ENCODE results near the gene SLC35F3.

Gene SLC35F3

DNA sequence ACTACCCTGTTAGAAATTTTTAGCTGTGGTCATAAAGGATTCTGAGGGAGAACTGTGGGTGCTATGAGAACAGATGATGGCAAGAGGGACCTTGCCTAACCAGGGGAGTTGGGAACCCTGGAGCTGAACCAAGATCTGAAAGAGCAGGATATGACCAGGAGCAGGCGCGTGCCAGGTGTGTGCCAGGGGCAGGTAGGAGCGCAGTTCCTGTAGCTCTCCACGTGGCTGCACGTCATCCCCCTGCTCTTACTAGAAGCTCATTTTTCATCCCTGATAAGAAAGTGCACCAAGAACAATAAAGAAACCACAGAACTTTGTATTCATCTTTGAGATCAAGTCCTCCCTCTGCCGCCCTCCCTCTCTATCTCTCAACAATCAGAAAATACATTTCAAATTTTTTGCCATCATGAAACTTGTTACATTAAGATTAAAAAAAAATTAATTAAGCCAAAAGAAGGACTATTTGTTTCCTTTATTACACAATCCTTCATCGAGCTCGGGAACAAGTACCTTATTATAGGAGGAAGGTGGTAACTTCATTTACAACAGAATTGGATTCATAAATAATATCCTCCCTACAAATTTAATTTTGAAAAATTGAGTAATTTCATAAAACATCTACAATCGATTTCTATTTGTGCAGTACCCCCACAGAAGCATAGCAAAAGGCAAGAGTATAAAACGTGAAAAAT is 78.5 kb downstream of the SLC35F3 start:
- TF ChIP-seq CTCF (IDR thresholded peaks at IDR 0.05; ENCODE audit: insufficient read depth, missing control alignments) = no peak
- DNase-seq (ENCODE audit: insufficient read length, low spot score) (no peak), FAIRE-seq (no peak)

- DNase-seq (ENCODE audit: insufficient read length, low spot score) = no peak
- TF ChIP-seq CTCF (IDR thresholded peaks at IDR 0.05; ENCODE audit: insufficient read depth, missing control alignments) = no peak
- peak; percentile 91 for FAIRE-seq
These were observed 79.3 kb downstream of the SLC35F3 start for GRCh38 chr1:233983811-233984210.

DNA sequence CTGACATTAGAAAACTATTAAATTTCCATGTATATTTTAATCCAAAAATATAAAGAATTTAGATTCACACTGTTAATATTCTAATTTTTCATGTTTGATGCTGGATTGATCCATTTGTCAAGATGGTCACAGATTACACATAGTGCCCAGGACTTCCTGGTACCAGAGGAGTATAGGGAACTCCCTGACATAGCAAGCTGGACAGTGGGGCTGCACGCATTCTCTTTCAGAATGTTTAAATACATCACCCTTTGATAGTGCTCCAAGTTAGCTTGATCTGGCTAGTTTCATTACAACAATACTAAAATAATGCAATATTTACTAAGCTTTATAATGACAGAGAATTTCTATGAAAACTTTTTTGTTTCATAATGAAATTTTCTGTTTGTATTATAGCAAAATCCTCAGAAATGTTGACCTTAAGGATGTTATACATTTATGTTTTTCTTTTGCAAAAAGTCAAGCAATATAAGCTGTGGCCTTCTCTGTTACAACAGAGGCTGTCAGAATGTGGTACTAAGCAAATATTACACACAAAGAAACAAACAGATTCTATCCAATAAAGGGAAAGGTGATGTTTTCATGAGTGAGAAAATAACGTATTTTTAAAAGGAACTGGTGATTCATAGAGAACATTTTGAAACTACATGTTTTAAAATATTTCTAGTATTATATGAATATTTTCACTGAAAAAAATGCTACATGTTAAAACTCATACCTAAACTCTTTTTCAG is 84.7 kb downstream of the SLC35F3 start:
- no peak for DNase-seq (ENCODE audit: insufficient read length, low spot score)
- FAIRE-seq = peak; percentile 81
- TF ChIP-seq CTCF (IDR thresholded peaks at IDR 0.05; ENCODE audit: insufficient read depth, missing control alignments) = no peak

GRCh38 chr1:233990486-233990885 is 86.0 kb downstream of the SLC35F3 start:
- peak; percentile 63 for FAIRE-seq
- no peak for TF ChIP-seq CTCF (IDR thresholded peaks at IDR 0.05; ENCODE audit: insufficient read depth, missing control alignments)
- no peak for DNase-seq (ENCODE audit: insufficient read length, low spot score)

DNA sequence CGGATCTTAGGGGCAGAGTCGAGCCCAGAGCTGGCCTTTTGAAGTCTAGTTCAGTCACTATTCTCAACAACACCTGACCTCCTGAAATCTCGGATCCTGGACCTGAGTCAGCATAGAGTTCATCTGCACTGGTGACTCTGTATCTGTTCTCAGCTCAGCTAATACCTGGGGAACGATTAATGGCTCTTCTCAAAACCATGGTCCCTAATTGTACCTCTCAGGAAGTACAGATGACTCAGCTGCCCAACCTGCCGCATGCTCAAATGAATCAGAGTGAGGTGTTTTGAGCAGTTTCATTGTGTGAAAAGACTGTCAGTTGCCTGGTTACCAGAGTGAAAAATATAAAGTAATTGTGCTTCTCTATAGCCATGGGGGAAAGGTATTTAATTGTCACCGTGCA is 89.2 kb downstream of the SLC35F3 start:
- peak; percentile 58 for FAIRE-seq
- TF ChIP-seq CTCF (IDR thresholded peaks at IDR 0.05; ENCODE audit: insufficient read depth, missing control alignments) = no peak
- DNase-seq (ENCODE audit: insufficient read length, low spot score) = no peak

GRCh38 chr1:233994112-233994511 is 89.6 kb downstream of the SLC35F3 start:
- TF ChIP-seq CTCF (IDR thresholded peaks at IDR 0.05; ENCODE audit: insufficient read depth, missing control alignments) = no peak
- FAIRE-seq (peak; percentile 84), DNase-seq (ENCODE audit: insufficient read length, low spot score) (no peak)

DNA sequence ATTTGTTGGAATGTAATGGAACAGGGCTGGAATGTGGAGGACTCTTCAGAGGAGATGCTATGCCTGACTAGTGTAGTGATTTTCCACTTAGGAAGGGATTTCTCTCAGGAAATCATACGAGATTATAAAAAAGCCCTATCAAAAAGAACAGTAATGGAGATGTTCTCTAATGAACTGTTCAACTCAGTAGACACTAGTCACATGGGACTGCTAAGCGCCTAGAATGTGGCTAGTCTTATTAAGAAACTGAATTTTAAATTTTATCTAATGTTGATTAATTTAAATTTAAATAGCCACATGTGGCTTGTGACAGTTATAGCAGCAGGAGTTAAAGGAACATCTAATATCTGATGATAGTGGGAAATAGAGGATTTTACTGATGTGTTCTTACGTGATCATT is 94.0 kb downstream of the SLC35F3 start:
- no peak for FAIRE-seq
- no peak for TF ChIP-seq CTCF (IDR thresholded peaks at IDR 0.05; ENCODE audit: insufficient read depth, missing control alignments)
- DNase-seq (ENCODE audit: insufficient read length, low spot score) = no peak

Data from D721Med (cell line).